HEK293 (cell line): ENCODE results near the gene DHRS12.

Experiments
- CTCF ChIA-PET: fragments of 350-600 bp; formaldehyde crosslinking; extraction: SDS; loops from one replicate; lab custom pipeline; 2021; ENCODE audit warnings: antibody characterized with exemption; lab: Yijun Ruan, JAX
- POLR2A ChIA-PET: fragments of 300-600 bp; formaldehyde crosslinking; extraction: SDS; loops from one replicate; lab custom pipeline; 2020; ENCODE audit warnings: antibody characterized with exemption, inconsistent platforms; lab: Yijun Ruan, JAX
- H3K27ac ChIP-seq: fragments of 200-500 bp; sonication (Bioruptor generic); 2 replicates; pipeline ENCODE4 v1.5.1; 2014; ENCODE audit warnings: low read depth, low read length, control low read depth, inconsistent platforms; ENCODE audit errors: extremely low read depth
- H3K36me3 ChIP-seq, 2 experiments: fragments of 200-500 bp in 1 of 2; sonication (Bioruptor generic) in 1 of 2; 1 replicate in 1 of 2; 2 replicates in 1 of 2; pipeline ENCODE4 v1.5.1; 2014 to 2017; ENCODE audit warnings: inconsistent platforms in 2 of 2, low read length in 2 of 2; ENCODE audit not compliant: control insufficient read depth in 2 of 2, insufficient read depth in 1 of 2
- H3K4me1 ChIP-seq: fragments of 200-500 bp; sonication (Bioruptor generic); 2 replicates; pipeline ENCODE4 v1.5.1; 2014; ENCODE audit warnings: mild to moderate bottlenecking, low read length, inconsistent platforms; ENCODE audit not compliant: control insufficient read depth, insufficient read depth
- H3K4me3 ChIP-seq: 2 replicates; pipeline ENCODE4 v1.5.1; 2011; ENCODE audit warnings: low read depth, mild to moderate bottlenecking, control low read depth, low read length, moderate library complexity
- H3K9me3 ChIP-seq: fragments of 200-500 bp; sonication (Bioruptor generic); 2 replicates; pipeline ENCODE4 v1.5.1; 2014; ENCODE audit warnings: low read depth, low read length, inconsistent platforms; ENCODE audit not compliant: control insufficient read depth, insufficient read depth
- EGR2 ChIP-seq: fragments of 450-650 bp; formaldehyde crosslinking; IDR thresholded peaks from 2 replicates; pipeline ENCODE4 v1.5.1; 2016; ENCODE audit warnings: low read depth, missing biosample characterization, missing genetic modification characterization
- IKZF3 ChIP-seq: fragments of 450-650 bp; IDR thresholded peaks from 2 replicates; pipeline ENCODE4 v1.5.0; 2018; ENCODE audit warnings: missing biosample characterization, mild to moderate bottlenecking, missing genetic modification characterization, moderate library complexity
- MZF1 ChIP-seq: fragments of 450-650 bp; formaldehyde crosslinking; IDR thresholded peaks from 2 replicates; pipeline ENCODE4 v1.5.1; 2017; ENCODE audit warnings: missing biosample characterization, missing genetic modification characterization, borderline replicate concordance
- SP3 ChIP-seq: fragments of 450-650 bp; formaldehyde crosslinking; IDR thresholded peaks from 2 replicates; pipeline ENCODE4 v1.5.1; 2016; ENCODE audit warnings: missing biosample characterization, missing genetic modification characterization
- TCF7L2 ChIP-seq: IDR thresholded peaks from 2 replicates; pipeline ENCODE4 v1.6.1; 2011; ENCODE audit warnings: low read depth, mild to moderate bottlenecking, inconsistent platforms, low read length, moderate library complexity, borderline replicate concordance
- YY2 ChIP-seq: fragments of 450-650 bp; formaldehyde crosslinking; IDR thresholded peaks from 2 replicates; pipeline ENCODE4 v1.5.1; 2016; ENCODE audit warnings: missing biosample characterization, missing genetic modification characterization
- ZBTB20 ChIP-seq: fragments of 450-650 bp; formaldehyde crosslinking; IDR thresholded peaks from 2 replicates; pipeline ENCODE4 v1.5.1; 2016; ENCODE audit warnings: missing biosample characterization, missing genetic modification characterization
- ZBTB21 ChIP-seq: fragments of 450-650 bp; formaldehyde crosslinking; IDR thresholded peaks from 2 replicates; pipeline ENCODE4 v1.5.1; 2017; ENCODE audit warnings: missing biosample characterization, missing genetic modification characterization
- ZEB2 ChIP-seq: fragments of 450-650 bp; formaldehyde crosslinking; IDR thresholded peaks from 2 replicates; pipeline ENCODE4 v1.5.1; 2016; ENCODE audit warnings: missing biosample characterization, missing genetic modification characterization
- ZFHX2 ChIP-seq: fragments of 450-650 bp; formaldehyde crosslinking; conservative IDR thresholded peaks from 2 replicates; pipeline ENCODE4 v1.5.1; 2016; ENCODE audit warnings: missing biosample characterization, missing genetic modification characterization
- ZFP69B ChIP-seq: fragments of 450-650 bp; formaldehyde crosslinking; IDR thresholded peaks from 2 replicates; pipeline ENCODE4 v1.5.1; 2016; ENCODE audit warnings: missing biosample characterization, missing genetic modification characterization
- ZNF629 ChIP-seq: fragments of 450-650 bp; formaldehyde crosslinking; IDR thresholded peaks from 2 replicates; pipeline ENCODE4 v1.5.1; 2017; ENCODE audit warnings: missing biosample characterization, missing genetic modification characterization
- ZSCAN16 ChIP-seq: fragments of 450-650 bp; formaldehyde crosslinking; IDR thresholded peaks from 2 replicates; pipeline ENCODE4 v1.5.1; 2016; ENCODE audit warnings: missing biosample characterization, missing genetic modification characterization
- TF ChIP-seq, protein P1 (sequence below): fragments of 450-650 bp; formaldehyde crosslinking; IDR thresholded peaks from 2 replicates; pipeline ENCODE4 v1.5.1; 2017; ENCODE audit warnings: missing biosample characterization, missing genetic modification characterization
- TF ChIP-seq, protein P2 (sequence below): fragments of 450-650 bp; formaldehyde crosslinking; IDR thresholded peaks from 2 replicates; pipeline ENCODE4 v1.5.1; 2016; ENCODE audit warnings: missing biosample characterization, missing genetic modification characterization
- TF ChIP-seq, protein P3 (sequence below): fragments of 450-650 bp; formaldehyde crosslinking; IDR thresholded peaks from 2 replicates; pipeline ENCODE4 v1.5.1; 2016; ENCODE audit warnings: missing biosample characterization, missing genetic modification characterization

The DHRS12 gene

DNA sequence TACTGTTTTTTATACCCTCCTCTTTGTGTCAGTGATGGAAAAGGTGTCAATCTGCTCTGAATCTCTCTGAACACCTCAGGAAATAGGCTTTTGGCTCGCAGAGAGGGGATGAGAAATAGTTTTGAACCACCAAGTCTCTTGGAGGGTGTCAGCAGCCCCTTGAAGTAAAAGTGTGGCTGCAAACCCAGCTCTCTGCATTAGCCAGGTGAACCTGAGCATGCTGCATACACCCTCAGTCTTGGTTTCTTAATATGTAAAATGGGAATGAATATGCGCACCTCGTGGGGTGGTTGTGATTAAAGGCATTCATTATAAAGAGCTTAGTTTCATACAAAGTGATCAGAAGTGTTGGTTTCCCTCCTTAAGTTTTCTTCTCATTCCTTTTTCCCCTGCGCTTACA is 1.4 kb upstream of the DHRS12 start (continued):
- TF ChIP-seq, protein P1, sequence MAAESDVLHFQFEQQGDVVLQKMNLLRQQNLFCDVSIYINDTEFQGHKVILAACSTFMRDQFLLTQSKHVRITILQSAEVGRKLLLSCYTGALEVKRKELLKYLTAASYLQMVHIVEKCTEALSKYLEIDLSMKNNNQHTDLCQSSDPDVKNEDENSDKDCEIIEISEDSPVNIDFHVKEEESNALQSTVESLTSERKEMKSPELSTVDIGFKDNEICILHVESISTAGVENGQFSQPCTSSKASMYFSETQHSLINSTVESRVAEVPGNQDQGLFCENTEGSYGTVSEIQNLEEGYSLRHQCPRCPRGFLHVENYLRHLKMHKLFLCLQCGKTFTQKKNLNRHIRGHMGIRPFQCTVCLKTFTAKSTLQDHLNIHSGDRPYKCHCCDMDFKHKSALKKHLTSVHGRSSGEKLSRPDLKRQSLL (tag by site-specific recombination): no peak
- TF ChIP-seq YY2 (tag by site-specific recombination): no peak
- TF ChIP-seq, protein P2, sequence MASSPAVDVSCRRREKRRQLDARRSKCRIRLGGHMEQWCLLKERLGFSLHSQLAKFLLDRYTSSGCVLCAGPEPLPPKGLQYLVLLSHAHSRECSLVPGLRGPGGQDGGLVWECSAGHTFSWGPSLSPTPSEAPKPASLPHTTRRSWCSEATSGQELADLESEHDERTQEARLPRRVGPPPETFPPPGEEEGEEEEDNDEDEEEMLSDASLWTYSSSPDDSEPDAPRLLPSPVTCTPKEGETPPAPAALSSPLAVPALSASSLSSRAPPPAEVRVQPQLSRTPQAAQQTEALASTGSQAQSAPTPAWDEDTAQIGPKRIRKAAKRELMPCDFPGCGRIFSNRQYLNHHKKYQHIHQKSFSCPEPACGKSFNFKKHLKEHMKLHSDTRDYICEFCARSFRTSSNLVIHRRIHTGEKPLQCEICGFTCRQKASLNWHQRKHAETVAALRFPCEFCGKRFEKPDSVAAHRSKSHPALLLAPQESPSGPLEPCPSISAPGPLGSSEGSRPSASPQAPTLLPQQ: no peak
- no peak for TF ChIP-seq EGR2 (tag by site-specific recombination)
- TF ChIP-seq MZF1 (tag by site-specific recombination): no peak
- TF ChIP-seq TCF7L2: no peak

DNA sequence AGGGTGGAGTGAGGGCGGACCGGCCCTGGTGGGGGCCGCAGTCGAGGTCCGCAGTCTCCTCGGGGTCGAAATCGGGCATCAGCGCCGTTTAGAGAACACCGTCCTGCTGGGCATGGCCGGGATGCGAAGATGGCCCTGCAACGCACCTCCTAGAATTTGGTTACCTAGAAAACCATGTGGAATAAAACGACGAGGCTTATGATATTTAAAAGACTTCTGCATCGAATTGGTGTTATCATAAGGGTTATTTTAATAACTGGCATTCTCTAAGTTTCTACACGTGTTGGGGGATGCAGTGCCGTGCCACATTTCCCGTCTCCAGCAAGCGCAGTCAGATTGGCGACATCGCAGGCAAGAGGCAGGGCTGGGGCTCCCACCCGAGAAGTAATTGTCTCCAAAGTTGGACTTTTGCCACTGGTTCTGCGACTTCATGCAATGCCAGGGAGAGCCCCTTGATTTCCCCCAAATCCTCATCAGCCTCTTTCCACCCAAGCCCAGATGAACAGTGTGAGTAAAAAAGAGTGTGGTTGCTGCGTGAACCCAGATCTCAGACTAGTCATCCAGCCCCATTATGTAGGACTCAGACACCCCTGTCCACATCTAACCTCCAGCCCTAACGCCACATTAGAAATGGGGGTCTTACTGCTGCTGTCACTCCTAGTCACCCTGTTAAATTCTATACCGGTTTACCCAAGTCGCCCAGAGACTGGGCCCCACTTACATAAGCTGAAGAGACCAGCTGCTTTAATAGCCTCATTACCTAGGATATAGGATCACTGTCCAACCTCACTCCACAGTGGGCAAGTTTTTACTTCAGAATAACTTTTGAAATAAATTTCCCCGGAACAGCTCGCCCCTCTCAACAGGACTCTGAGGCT is 571 bp upstream of the DHRS12 start:
- ChIA-PET POLR2A (no interaction called here), CTCF (interaction anchor here (2.9 kb wide), 1 partner anchor 11 kb away, joined by 16 read pairs; no protein-coding TSS in a partner anchor)
- Histone ChIP-seq H3K36me3 (no peaks in the 10 kb centered on the region), H3K4me1 (peaks cover 12% of the 10 kb centered on the region), H3K27ac (peak overlapping the region; percentile 88), H3K4me3 (peak overlapping the region; percentile 77), H3K9me3 (no peaks in the 10 kb centered on the region)
- TF ChIP-seq SP3 (tag by site-specific recombination) (0 out of 2 replicates have a peak, but pooled peaks have one; percentile 16), IKZF3 (tag by site-specific recombination) (no peak), ZFHX2 (tag by site-specific recombination) (0 out of 2 replicates have a peak, but pooled peaks have one; percentile 3), ZFP69B (peak; percentile 92), ZEB2 (peak; percentile 43; the same call in 1 of the 2 replicates), ZBTB21 (tag by site-specific recombination) (0 out of 2 replicates have a peak, but pooled peaks have one; percentile 7), ZNF629 (tag by site-specific recombination) (no peak), ZSCAN16 (tag by site-specific recombination) (peak; percentile 70; the same call in 1 of the 2 replicates), ZBTB20 (tag by site-specific recombination) (0 out of 2 replicates have a peak, but pooled peaks have one; percentile 4)
- TF ChIP-seq, protein P2: peak; percentile 85
- TF ChIP-seq, protein P3, sequence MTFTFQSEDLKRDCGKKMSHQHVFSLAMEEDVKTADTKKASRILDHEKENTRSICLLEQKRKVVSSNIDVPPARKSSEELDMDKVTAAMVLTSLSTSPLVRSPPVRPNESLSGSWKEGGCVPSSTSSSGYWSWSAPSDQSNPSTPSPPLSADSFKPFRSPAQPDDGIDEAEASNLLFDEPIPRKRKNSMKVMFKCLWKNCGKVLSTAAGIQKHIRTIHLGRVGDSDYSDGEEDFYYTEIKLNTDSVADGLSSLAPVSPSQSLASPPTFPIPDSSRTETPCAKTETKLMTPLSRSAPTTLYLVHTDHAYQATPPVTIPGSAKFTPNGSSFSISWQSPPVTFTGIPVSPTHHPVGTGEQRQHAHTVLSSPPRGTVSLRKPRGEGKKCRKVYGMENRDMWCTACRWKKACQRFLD (tag by site-specific recombination): no peak
